Fibroblast of skin of right quadriceps (primary cell): ENCODE measurements around the gene NUP42.

Experiments
- DNase-seq: peaks from one replicate; pipeline ENCODE4 v3.0.0-alpha.2; 2013

The NUP42 gene

GRCh38 chr7:23238983-23239652 is 57.3 kb downstream of the NUP42 start:
- no peak for DNase-seq

DNA sequence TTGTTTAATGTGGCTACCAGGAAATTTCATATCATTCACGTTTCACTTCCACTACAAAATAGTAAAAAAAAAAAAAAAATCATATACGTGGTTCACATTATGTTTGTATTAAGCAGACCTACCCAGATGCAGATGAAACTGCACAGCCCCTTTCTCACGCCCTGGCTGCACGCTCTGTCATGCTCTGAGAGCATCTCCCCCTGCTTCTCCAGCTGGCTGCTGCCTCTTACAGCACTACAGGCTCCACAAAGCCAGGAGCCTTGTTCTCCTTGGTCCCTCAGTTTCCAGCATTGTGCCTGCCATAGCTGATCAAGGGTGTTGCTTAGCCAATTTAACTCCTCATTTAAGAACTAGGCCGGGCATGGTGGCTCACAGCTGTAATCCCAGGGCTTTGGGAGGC is 57.9 kb downstream of the NUP42 start:
- no peak for DNase-seq

DNA sequence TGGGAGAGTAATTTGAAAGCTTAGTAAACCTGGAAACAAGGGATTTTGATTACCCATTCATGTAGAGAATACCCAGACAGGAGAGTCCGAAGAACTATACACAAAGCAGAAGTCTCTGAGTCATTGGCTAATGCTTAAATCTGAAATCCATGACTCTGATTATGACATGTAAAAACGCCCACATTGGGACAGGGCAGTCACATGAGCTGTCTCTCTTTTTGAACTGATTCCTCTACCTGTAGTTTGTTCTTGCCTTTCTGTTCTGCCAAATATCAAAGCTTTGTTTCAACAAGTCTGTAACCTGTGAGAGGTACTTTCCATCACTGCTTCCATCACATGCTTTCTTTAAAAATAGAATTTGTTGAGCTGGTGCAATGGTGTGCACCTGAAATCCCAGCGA is 60.5 kb downstream of the NUP42 start:
- DNase-seq, result no peak

GRCh38 chr7:23242935-23243334 is 61.1 kb downstream of the NUP42 start:
- DNase-seq, result no peak

DNA sequence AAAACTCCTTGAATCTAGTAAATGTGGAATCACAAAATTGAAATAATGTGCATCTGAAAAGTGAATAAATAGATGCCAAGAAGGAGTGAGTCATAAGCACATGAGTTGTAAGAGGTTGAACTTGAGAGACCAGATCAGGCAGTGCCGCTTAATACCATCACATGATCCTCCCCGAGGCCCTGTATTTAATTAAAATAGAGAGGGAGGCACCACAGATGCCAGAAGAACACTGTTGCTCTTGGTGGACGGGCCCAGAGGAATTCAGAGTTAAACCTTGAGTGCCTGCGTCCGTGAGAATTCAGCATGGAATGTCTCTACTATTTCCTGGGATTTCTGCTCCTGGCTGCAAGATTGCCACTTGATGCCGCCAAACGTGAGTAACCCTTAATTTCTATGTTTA is 64.7 kb downstream of the NUP42 start, which contains the start of gene GPNMB:
GPNMB (plus strand) TSS at position 221 of the 400 bp plus-strand sequence; CDS start at position 304, 83 bp downstream.
- DNase-seq, result peak; percentile 90

GRCh38 chr7:23247046-23247602 is 65.3 kb downstream of the NUP42 start:
- DNase-seq, result peak; percentile 4

- no peak for DNase-seq
These were observed 65.9 kb downstream of the NUP42 start for GRCh38 chr7:23247603-23248335.

- DNase-seq, result no peak
These were observed 67.6 kb downstream of the NUP42 start for GRCh38 chr7:23249486-23249885.
